ENCODE measurements around the gene LRRC3. TPM values are rescaled to one million over a fixed set of nuclear protein-coding genes. Genes with fewer than 3 reads are reported as not detected.

LRRC3 gene
- total and polyA plus RNA-seq, 2 donors from 2014 or later, result 0.60 to 1.4 TPM

GRCh38 chr21:44477131-44477530, 21.8 kb downstream of the LRRC3 start:
- no peak overlapping the region for H3K9ac ChIP-seq (ENCODE audit: low read length in 3 of 3)
- TF ChIP-seq CTCF (IDR thresholded peaks at IDR 0.05; ENCODE audit: borderline replicate concordance, extremely low read depth, insufficient read depth), result no peak
- intact Hi-C loops (cut with DNase I), result no loop called here
- no peaks in the 10 kb centered on the region for H3K36me3 ChIP-seq (ENCODE audit: control insufficient read depth in 2 of 3, insufficient read depth in 3 of 3, low read length in 3 of 3)
- no peaks in the 10 kb centered on the region for H3K4me1 ChIP-seq (ENCODE audit: control insufficient read depth in 2 of 3, insufficient read depth in 2 of 3, low read depth in 1 of 3, low read length in 3 of 3)
- H3K4me3 ChIP-seq (ENCODE audit: low read length in 3 of 3), result no peak overlapping the region
- H3K27me3 ChIP-seq (ENCODE audit: control insufficient read depth, insufficient read depth, low read length), result no peaks in the 10 kb centered on the region
- no peaks in the 10 kb centered on the region for H3K9me3 ChIP-seq (ENCODE audit: control insufficient read depth in 2 of 3, insufficient read depth in 1 of 3, low read length in 3 of 3)
- H3K27ac ChIP-seq (ENCODE audit: low read depth in 2 of 2, low read length in 2 of 2), result no peak overlapping the region
- FAIRE-seq, result no peak
- DNase-seq, result no peak

- no peak for DNase-seq
- no peak for TF ChIP-seq CTCF (IDR thresholded peaks at IDR 0.05; ENCODE audit: borderline replicate concordance, extremely low read depth, insufficient read depth)
- no peaks in the 10 kb centered on the region for H3K36me3 ChIP-seq (ENCODE audit: control insufficient read depth in 2 of 3, insufficient read depth in 3 of 3, low read length in 3 of 3)
- intact Hi-C loops (cut with DNase I), result no loop called here
- no peak overlapping the region for H3K27ac ChIP-seq (ENCODE audit: low read depth in 2 of 2, low read length in 2 of 2)
- H3K9ac ChIP-seq (ENCODE audit: low read length in 3 of 3), result no peak overlapping the region
- H3K4me1 ChIP-seq (ENCODE audit: control insufficient read depth in 2 of 3, insufficient read depth in 2 of 3, low read depth in 1 of 3, low read length in 3 of 3), result no peaks in the 10 kb centered on the region
- no peaks in the 10 kb centered on the region for H3K27me3 ChIP-seq (ENCODE audit: control insufficient read depth, insufficient read depth, low read length)
- FAIRE-seq, result no peak
- H3K4me3 ChIP-seq (ENCODE audit: low read length in 3 of 3), result no peak overlapping the region
- H3K9me3 ChIP-seq (ENCODE audit: control insufficient read depth in 2 of 3, insufficient read depth in 1 of 3, low read length in 3 of 3), result no peaks in the 10 kb centered on the region
These were observed 22.4 kb downstream of the LRRC3 start for GRCh38 chr21:44477712-44478111.

- no peak for TF ChIP-seq CTCF (IDR thresholded peaks at IDR 0.05; ENCODE audit: borderline replicate concordance, extremely low read depth, insufficient read depth)
- FAIRE-seq, result no peak
- DNase-seq, result no peak
- no peak overlapping the region for H3K4me3 ChIP-seq (ENCODE audit: low read length in 3 of 3)
- intact Hi-C loops (cut with DNase I), result no loop called here
- H3K4me1 ChIP-seq (ENCODE audit: control insufficient read depth in 2 of 3, insufficient read depth in 2 of 3, low read depth in 1 of 3, low read length in 3 of 3), result no peaks in the 10 kb centered on the region
- no peak overlapping the region for H3K27ac ChIP-seq (ENCODE audit: low read depth in 2 of 2, low read length in 2 of 2)
- no peaks in the 10 kb centered on the region for H3K9me3 ChIP-seq (ENCODE audit: control insufficient read depth in 2 of 3, insufficient read depth in 1 of 3, low read length in 3 of 3)
- no peak overlapping the region for H3K9ac ChIP-seq (ENCODE audit: low read length in 3 of 3)
- H3K27me3 ChIP-seq (ENCODE audit: control insufficient read depth, insufficient read depth, low read length), result no peaks in the 10 kb centered on the region
- H3K36me3 ChIP-seq (ENCODE audit: control insufficient read depth in 2 of 3, insufficient read depth in 3 of 3, low read length in 3 of 3), result no peaks in the 10 kb centered on the region
These were observed 23.0 kb downstream of the LRRC3 start for GRCh38 chr21:44478124-44478800.

- FAIRE-seq (no peak), DNase-seq (no peak)
- intact Hi-C loops (cut with DNase I), result no loop called here
- Histone ChIP-seq H3K4me1 (ENCODE audit: control insufficient read depth in 2 of 3, insufficient read depth in 2 of 3, low read depth in 1 of 3, low read length in 3 of 3) (no peaks in the 10 kb centered on the region), H3K4me3 (ENCODE audit: low read length in 3 of 3) (no peak overlapping the region), H3K9ac (ENCODE audit: low read length in 3 of 3) (no peak overlapping the region), H3K27me3 (ENCODE audit: control insufficient read depth, insufficient read depth, low read length) (no peaks in the 10 kb centered on the region), H3K27ac (ENCODE audit: low read depth in 2 of 2, low read length in 2 of 2) (no peak overlapping the region), H3K36me3 (ENCODE audit: control insufficient read depth in 2 of 3, insufficient read depth in 3 of 3, low read length in 3 of 3) (no peaks in the 10 kb centered on the region), H3K9me3 (ENCODE audit: control insufficient read depth in 2 of 3, insufficient read depth in 1 of 3, low read length in 3 of 3) (no peaks in the 10 kb centered on the region)
- TF ChIP-seq CTCF (IDR thresholded peaks at IDR 0.05; ENCODE audit: borderline replicate concordance, extremely low read depth, insufficient read depth), result no peak
These were observed 23.5 kb downstream of the LRRC3 start for GRCh38 chr21:44478801-44479167.
